Loucy (cell line): ENCODE measurements around the gene PICK1.
"Not testable (repeated sequence)": the region's sequence is repeated elsewhere in the genome, so short reads cannot be mapped to it uniquely, and the experiment has no call there.

Source experiments
- H2AFZ ChIP-seq: fragments of 200-600 bp; sonication (generic); 2 replicates; pipeline ENCODE4 v1.6.0; 2016; ENCODE audit warnings: antibody characterized with exemption, mild to moderate bottlenecking, low read length, moderate library complexity
- H3F3A ChIP-seq: fragments of 200-600 bp; 2 replicates; pipeline ENCODE4 v1.6.0; 2016; ENCODE audit warnings: antibody characterized with exemption, low read depth, mild to moderate bottlenecking
- H3K27me3 ChIP-seq: fragments of 200-600 bp; sonication (generic); 2 replicates; pipeline ENCODE4 v1.6.1; 2014; ENCODE audit warnings: low read length, mild to moderate bottlenecking; ENCODE audit not compliant: insufficient read depth, poor library complexity, severe bottlenecking
- H3K36me3 ChIP-seq: fragments of 200-600 bp; sonication (generic); 2 replicates; pipeline ENCODE4 v1.6.1; 2016; ENCODE audit warnings: low read length; ENCODE audit not compliant: insufficient read depth
- H3K4me1 ChIP-seq: fragments of 200-600 bp; sonication (generic); 2 replicates; pipeline ENCODE4 v1.5.1; 2014; ENCODE audit warnings: low read length, mild to moderate bottlenecking; ENCODE audit not compliant: insufficient read depth, poor library complexity, severe bottlenecking
- H3K4me2 ChIP-seq: fragments of 200-600 bp; sonication (generic); 2 replicates; pipeline ENCODE4 v1.6.0; 2014; ENCODE audit warnings: antibody characterized with exemption, low read length, low read depth, mild to moderate bottlenecking; ENCODE audit not compliant: poor library complexity, severe bottlenecking
- H3K4me3 ChIP-seq: fragments of 200-600 bp; sonication (generic); 2 replicates; pipeline ENCODE4 v1.5.1; 2014; ENCODE audit warnings: low read length, mild to moderate bottlenecking, mixed read lengths; ENCODE audit not compliant: poor library complexity, severe bottlenecking
- H3K79me2 ChIP-seq: fragments of 200-600 bp; sonication (generic); 2 replicates; pipeline ENCODE4 v1.6.1; 2014; ENCODE audit warnings: low read length; ENCODE audit not compliant: insufficient read depth
- H3K9ac ChIP-seq: fragments of 200-600 bp; sonication (generic); 2 replicates; pipeline ENCODE4 v1.6.0; 2014; ENCODE audit warnings: mild to moderate bottlenecking, low read depth, low read length, moderate library complexity; ENCODE audit not compliant: poor library complexity, severe bottlenecking
- H3K9me2 ChIP-seq: fragments of 200-600 bp; sonication (generic); replicated peaks from 2 replicates; pipeline ENCODE4 v1.6.1; 2016; ENCODE audit warnings: low read depth, low read length, mixed read lengths
- H3K9me3 ChIP-seq: fragments of 200-600 bp; sonication (generic); 2 replicates; pipeline ENCODE4 v1.6.1; 2014; ENCODE audit warnings: mild to moderate bottlenecking, antibody characterized with exemption, low read length, low read depth; ENCODE audit not compliant: insufficient read depth
- H4K20me1 ChIP-seq: fragments of 200-600 bp; sonication (generic); 2 replicates; pipeline ENCODE4 v1.6.0; 2014; ENCODE audit warnings: antibody characterized with exemption, low read length, mild to moderate bottlenecking; ENCODE audit not compliant: insufficient read depth, poor library complexity, severe bottlenecking
- CTCF ChIP-seq: fragments of 200-600 bp; sonication (generic); conservative IDR thresholded peaks from 2 replicates; pipeline ENCODE4 v1.5.1; 2014; ENCODE audit warnings: mild to moderate bottlenecking, antibody characterized with exemption, low read length
- EZH2phosphoT487 ChIP-seq: fragments of 200-600 bp; IDR thresholded peaks from 2 replicates; pipeline ENCODE4 v1.6.1; 2018; ENCODE audit warnings: antibody characterized with exemption, mild to moderate bottlenecking, moderate library complexity, borderline replicate concordance

The PICK1 gene

GRCh38 chr22:38034884-38035529 is 22.2 kb upstream of the PICK1 start:
- TF ChIP-seq EZH2phosphoT487 (no peak), CTCF (no peak)
- Histone ChIP-seq H3F3A (no peaks in the 10 kb centered on the region), H4K20me1 (no peaks in the 10 kb centered on the region), H3K9me3 (no peaks in the 10 kb centered on the region), H3K36me3 (no peaks in the 10 kb centered on the region), H3K79me2 (no peaks in the 10 kb centered on the region), H3K4me1 (no peaks in the 10 kb centered on the region), H3K27me3 (no peaks in the 10 kb centered on the region), H3K4me3 (no peak overlapping the region), H3K9me2 (no peaks in the 10 kb centered on the region), H2AFZ (no peak overlapping the region), H3K4me2 (no peak overlapping the region), H3K9ac (no peak overlapping the region)

- no peak overlapping the region for H3K4me3 ChIP-seq
- no peaks in the 10 kb centered on the region for H3K79me2 ChIP-seq
- no peaks in the 10 kb centered on the region for H3K27me3 ChIP-seq
- H3F3A ChIP-seq, result no peaks in the 10 kb centered on the region
- no peak for TF ChIP-seq EZH2phosphoT487
- TF ChIP-seq CTCF, result no peak
- no peak overlapping the region for H2AFZ ChIP-seq
- no peak overlapping the region for H3K4me2 ChIP-seq
- H3K9me3 ChIP-seq, result no peaks in the 10 kb centered on the region
- no peaks in the 10 kb centered on the region for H3K9me2 ChIP-seq
- H3K9ac ChIP-seq, result no peak overlapping the region
- no peaks in the 10 kb centered on the region for H3K4me1 ChIP-seq
- H4K20me1 ChIP-seq, result no peaks in the 10 kb centered on the region
- no peaks in the 10 kb centered on the region for H3K36me3 ChIP-seq
These were observed 21.7 kb upstream of the PICK1 start for GRCh38 chr22:38035530-38035885.

GRCh38 chr22:38036392-38037062 is 20.7 kb upstream of the PICK1 start:
- Histone ChIP-seq H3K4me1 (peaks cover 2% of the 10 kb centered on the region), H3K9me3 (no peaks in the 10 kb centered on the region), H4K20me1 (no peaks in the 10 kb centered on the region), H3K9ac (no peak overlapping the region), H3K9me2 (no peaks in the 10 kb centered on the region), H3K27me3 (no peaks in the 10 kb centered on the region), H2AFZ (no peak overlapping the region), H3K4me3 (no peak overlapping the region), H3K36me3 (no peaks in the 10 kb centered on the region), H3K79me2 (no peaks in the 10 kb centered on the region), H3F3A (no peaks in the 10 kb centered on the region), H3K4me2 (no peak overlapping the region)
- TF ChIP-seq EZH2phosphoT487, result no peak
- no peak for TF ChIP-seq CTCF

GRCh38 chr22:38037367-38038150 is 19.6 kb upstream of the PICK1 start:
- not testable (repeated sequence) for H3K9me2 ChIP-seq, H3K4me2 ChIP-seq, H2AFZ ChIP-seq, H3K9me3 ChIP-seq, H3K9ac ChIP-seq, H3F3A ChIP-seq, H3K36me3 ChIP-seq, H4K20me1 ChIP-seq, H3K27me3 ChIP-seq, H3K79me2 ChIP-seq, H3K4me3 ChIP-seq
- H3K4me1 ChIP-seq, result peaks cover 13% of the 10 kb centered on the region
